MM.1S (cell line): ENCODE results near the gene STIM1.

ENCODE experiments used
- CTCF ChIP-seq: fragments of 300-600 bp; sonication (generic); IDR thresholded peaks from 2 replicates; pipeline ENCODE4 v1.5.1; 2016; ENCODE audit warnings: antibody characterized with exemption, low read length, mixed read lengths
- EZH2 ChIP-seq: fragments of 300-600 bp; sonication (generic); optimal IDR thresholded peaks from 2 replicates; pipeline ENCODE3; 2017; ENCODE audit warnings: low read depth, mild to moderate bottlenecking, antibody characterized with exemption, low read length, mixed read lengths
- EZH2phosphoT487 ChIP-seq: fragments of 300-600 bp; sonication (generic); IDR thresholded peaks from 2 replicates; pipeline ENCODE4 v1.6.1; 2018; ENCODE audit warnings: antibody characterized with exemption, low read length

DNA sequence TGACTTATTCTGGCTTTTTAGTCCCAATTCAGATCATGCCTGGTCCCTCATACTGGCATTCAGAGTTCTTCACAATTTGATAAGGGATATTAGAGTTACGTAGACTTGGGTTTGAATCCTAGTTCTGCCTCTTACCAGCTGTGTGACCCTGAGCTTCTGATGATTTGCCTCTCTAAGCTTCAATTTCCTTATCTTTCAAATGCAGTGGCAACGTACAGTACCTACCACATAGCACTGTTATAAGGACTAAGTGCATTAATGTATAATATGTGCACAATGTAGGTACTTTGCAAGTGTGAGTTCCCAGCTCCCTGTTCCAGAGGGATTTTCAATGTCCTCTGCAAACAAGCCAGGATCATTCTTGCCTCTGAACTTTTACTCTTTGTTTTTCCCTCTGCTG is 22.0 kb upstream of the STIM1 start:
- TF ChIP-seq CTCF (no peak), EZH2 (no peak), EZH2phosphoT487 (no peak)
